G401 (cell line): ENCODE data around the gene SENP7. TPM values are rescaled to one million over a fixed set of nuclear protein-coding genes. Genes with fewer than 3 reads are reported as not detected.

ENCODE experiments used
- DNase-seq: peaks from one replicate; pipeline ENCODE4 v3.0.0-alpha.2; 2015; ENCODE audit warnings: low spot score
- in situ Hi-C: cut with HindIII; loops from 2 replicates; pipeline ENCODE4 v1.10.0; 2016; ENCODE audit warnings: low sequenced_read_pairs, mixed read lengths
- total RNA-seq: library from RNA; depleted of rRNA; stranded (reverse); fragments of >200 nt; shearing (Covaris generic); gene quantifications from 2 replicates; pipeline ENCODE4 v1.2.3, GENCODE V29; 2014; rRNA removed

SENP7 gene
- total RNA-seq, 1 experiment from 2014 or later = 7.3 TPM

DNA sequence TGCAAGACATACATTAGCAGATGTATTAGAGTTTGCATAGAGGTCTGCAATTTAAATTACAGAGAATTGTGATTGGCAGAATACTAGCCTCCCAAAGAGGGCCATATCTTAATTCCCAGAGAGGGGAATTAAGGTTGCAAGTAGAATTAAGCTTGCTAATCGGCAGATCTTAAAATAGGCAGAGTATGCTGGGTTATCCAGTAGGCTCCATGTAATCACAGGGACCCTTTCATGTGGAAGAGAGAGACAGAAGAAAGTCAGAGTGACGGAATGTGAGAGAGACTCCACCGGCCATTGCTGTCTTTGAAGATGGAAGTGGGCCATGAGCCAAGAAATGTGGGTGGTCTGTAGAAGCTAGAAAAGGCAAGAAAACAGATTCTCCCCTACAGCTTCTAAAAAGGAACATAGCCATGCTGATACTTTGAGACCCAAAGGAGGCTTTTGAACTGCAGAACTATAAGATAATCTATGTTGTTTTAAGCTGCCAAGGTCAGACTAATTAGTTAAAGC lies 231.4 kb downstream of the SENP7 start:
- in situ Hi-C loops = no loop called here
- DNase-seq = no peak

DNA sequence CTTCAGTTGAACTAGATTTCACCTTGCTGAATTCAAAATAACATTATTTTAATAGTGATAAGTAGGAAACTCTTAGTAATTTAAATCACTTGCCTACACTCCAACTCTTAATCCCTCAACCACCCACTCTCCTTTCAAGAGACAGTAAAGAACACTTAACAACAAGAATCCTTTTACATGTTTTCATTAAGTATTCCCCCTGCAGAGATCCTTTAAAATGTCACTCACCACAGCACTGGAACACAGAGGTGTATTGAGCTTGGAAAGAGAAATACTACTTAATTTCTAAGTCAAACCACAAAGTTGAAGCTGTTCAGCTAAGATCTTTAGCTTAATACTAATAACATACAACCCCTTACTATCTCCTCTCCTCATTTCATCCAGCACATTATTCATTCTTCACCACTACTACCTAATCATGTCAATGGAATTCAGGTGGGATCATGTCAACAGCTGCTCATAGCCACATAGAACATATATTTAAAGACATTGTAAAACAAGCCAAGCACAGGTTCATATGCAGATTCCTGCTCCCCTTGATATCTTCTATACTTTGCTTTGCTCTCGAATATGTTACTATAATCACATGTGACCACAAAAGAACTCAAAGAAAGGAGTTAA lies 233.1 kb downstream of the SENP7 start:
- in situ Hi-C loops = no loop called here
- DNase-seq = no peak

- no peak for DNase-seq
- in situ Hi-C loops = no loop called here
These were observed 233.8 kb downstream of the SENP7 start for GRCh38 chr3:101279162-101279561.

- in situ Hi-C loops = no loop called here
- DNase-seq = no peak
These were observed 234.3 kb downstream of the SENP7 start for GRCh38 chr3:101278727-101279126.

Other genes starting within 250 kb of the SENP7 start
- gene IMPG2, start 192.6 kb downstream of the SENP7 start, total RNA-seq = not detected in 2 replicates
- gene TRMT10C, start 48.7 kb upstream of the SENP7 start, total RNA-seq = 44.8 and 62.1 TPM in 2 replicates
- gene PCNP, start 61.0 kb upstream of the SENP7 start, total RNA-seq = 123 and 148 TPM in 2 replicates
- gene ZBTB11, start 163.9 kb upstream of the SENP7 start, total RNA-seq = 16.9 and 20.0 TPM in 2 replicates
- 1,940 and 2,373 TPM in 2 replicates for gene RPL24, start 173.5 kb upstream of the SENP7 start, total RNA-seq
- gene CEP97, start 211.4 kb upstream of the SENP7 start, total RNA-seq = 9.9 and 11.0 TPM in 2 replicates